WTC11 (cell line): ENCODE data around the gene ZNRF1. TPM values are rescaled to one million over a fixed set of nuclear protein-coding genes. Genes with fewer than 3 reads are reported as not detected.

Source experiments
- ATAC-seq: fragments of 200-7000 bp; cut with Tn5 transposase; 2 replicates; pipeline ENCODE4 v1.10.0; 2021; ENCODE audit warnings: mild to moderate bottlenecking, moderate library complexity
- CTCF ChIA-PET: fragments of 300-600 bp; sonication (Branson Sonifier 250); formaldehyde crosslinking; loops from one replicate; lab custom pipeline; 2021; ENCODE audit warnings: antibody characterized with exemption; lab: Charles Lee
- POLR2A ChIA-PET: fragments of 350-600 bp; sonication (Branson Sonifier 250); formaldehyde crosslinking; loops from one replicate; lab custom pipeline; 2021; ENCODE audit warnings: antibody characterized with exemption; lab: Charles Lee
- DNase-seq: peaks from one replicate; pipeline ENCODE4 v3.0.0; 2021; ENCODE audit warnings: low spot score
- H3K27ac Mint-ChIP-seq: 2 replicates; pipeline ENCODE4 v1.8.0; 2021; ENCODE audit warnings: mixed read lengths
- H3K27me3 Mint-ChIP-seq: 2 replicates; pipeline ENCODE4 v1.8.0; 2021; ENCODE audit warnings: low read depth, mild to moderate bottlenecking, moderate library complexity, mixed read lengths
- H3K36me3 Mint-ChIP-seq: 2 replicates; pipeline ENCODE4 v1.8.0; 2021; ENCODE audit warnings: mixed read lengths
- H3K4me1 Mint-ChIP-seq: 2 replicates; pipeline ENCODE4 v1.8.0; 2022; ENCODE audit warnings: mixed read lengths
- H3K4me3 Mint-ChIP-seq: 2 replicates; pipeline ENCODE4 v1.8.0; 2021; ENCODE audit warnings: mild to moderate bottlenecking, moderate library complexity, mixed read lengths
- H3K9me3 Mint-ChIP-seq: 2 replicates; pipeline ENCODE4 v1.8.0; 2021; ENCODE audit warnings: mixed read lengths
- ATF1 ChIP-seq: sonication (generic); formaldehyde crosslinking; IDR thresholded peaks from 2 replicates; pipeline ENCODE4 v1.8.1; 2023; ENCODE audit warnings: mild to moderate bottlenecking, moderate library complexity, missing genetic modification reagents
- ATF3 ChIP-seq: sonication (generic); formaldehyde crosslinking; conservative IDR thresholded peaks from 2 replicates; pipeline ENCODE4 v1.8.1; 2022; ENCODE audit warnings: mild to moderate bottlenecking, missing genetic modification reagents
- ERG ChIP-seq: fragments of 250-450 bp; sonication (Bioruptor Pico); IDR thresholded peaks from 2 replicates; pipeline ENCODE4 v1.8.0; 2021; ENCODE audit warnings: mild to moderate bottlenecking
- GRHL2 ChIP-seq: fragments of 250-450 bp; sonication (Bioruptor Pico); IDR thresholded peaks from 2 replicates; pipeline ENCODE4 v1.8.0; 2022; ENCODE audit warnings: mild to moderate bottlenecking, moderate library complexity; ENCODE audit not compliant: insufficient replicate concordance, severe bottlenecking
- IRF2 ChIP-seq: sonication (generic); formaldehyde crosslinking; IDR thresholded peaks from 2 replicates; pipeline ENCODE4 v1.8.0; 2022; ENCODE audit warnings: low read depth, missing genetic modification reagents, borderline replicate concordance
- MXD4 ChIP-seq: fragments of 250-450 bp; sonication (Bioruptor Pico); IDR thresholded peaks from 2 replicates; pipeline ENCODE4 v1.8.0; 2021; ENCODE audit warnings: mild to moderate bottlenecking, moderate library complexity, borderline replicate concordance
- NFYB ChIP-seq: sonication (generic); formaldehyde crosslinking; conservative IDR thresholded peaks from 2 replicates; pipeline ENCODE4 v1.8.0; 2022; ENCODE audit warnings: low read depth, missing genetic modification reagents
- TCF7 ChIP-seq: sonication (generic); formaldehyde crosslinking; IDR thresholded peaks from 2 replicates; pipeline ENCODE4 v1.8.0; 2022; ENCODE audit warnings: mild to moderate bottlenecking, low read depth, missing genetic modification reagents, moderate library complexity
- TEAD4 ChIP-seq: sonication (generic); formaldehyde crosslinking; IDR thresholded peaks from 2 replicates; pipeline ENCODE4 v1.8.0; 2022; ENCODE audit warnings: mild to moderate bottlenecking, missing genetic modification reagents
- USF2 ChIP-seq: sonication (generic); formaldehyde crosslinking; IDR thresholded peaks from 2 replicates; pipeline ENCODE4 v1.8.1; 2023; ENCODE audit warnings: mild to moderate bottlenecking, missing genetic modification reagents, moderate library complexity
- ZNF671 ChIP-seq: fragments of 250-450 bp; sonication (Bioruptor Pico); IDR thresholded peaks from 2 replicates; pipeline ENCODE4 v1.8.0; 2021; ENCODE audit warnings: mild to moderate bottlenecking
- total RNA-seq: library from RNA; stranded (reverse); gene quantifications from 3 replicates; pipeline ENCODE4 v1.2.3, GENCODE V29; 2021
- TF ChIP-seq, protein P1 (sequence below): sonication (generic); formaldehyde crosslinking; IDR thresholded peaks from 2 replicates; pipeline ENCODE4 v1.8.1; 2022; ENCODE audit warnings: mild to moderate bottlenecking, moderate library complexity, missing genetic modification reagents
- TF ChIP-seq, protein P2 (sequence below): fragments of 250-450 bp; sonication (Bioruptor Pico); IDR thresholded peaks from 2 replicates; pipeline ENCODE4 v1.9.0; 2021; ENCODE audit warnings: mild to moderate bottlenecking, borderline replicate concordance
- TF ChIP-seq, protein P3 (sequence below): sonication (generic); formaldehyde crosslinking; IDR thresholded peaks from 2 replicates; pipeline ENCODE4 v1.8.1; 2022; ENCODE audit warnings: low read depth, missing genetic modification reagents, borderline replicate concordance

The ZNRF1 gene
- total RNA-seq, 1 experiment from 2014 or later, result 47.6 TPM

GRCh38 chr16:75078886-75079285 is 80.1 kb downstream of the ZNRF1 start (continued):
- TF ChIP-seq, protein P1, sequence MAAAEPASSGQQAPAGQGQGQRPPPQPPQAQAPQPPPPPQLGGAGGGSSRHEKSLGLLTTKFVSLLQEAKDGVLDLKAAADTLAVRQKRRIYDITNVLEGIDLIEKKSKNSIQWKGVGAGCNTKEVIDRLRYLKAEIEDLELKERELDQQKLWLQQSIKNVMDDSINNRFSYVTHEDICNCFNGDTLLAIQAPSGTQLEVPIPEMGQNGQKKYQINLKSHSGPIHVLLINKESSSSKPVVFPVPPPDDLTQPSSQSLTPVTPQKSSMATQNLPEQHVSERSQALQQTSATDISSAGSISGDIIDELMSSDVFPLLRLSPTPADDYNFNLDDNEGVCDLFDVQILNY (CRISPR knock-in tag), result no peak
- TF ChIP-seq IRF2 (CRISPR knock-in tag), result no peak
- TF ChIP-seq USF2 (CRISPR knock-in tag), result no peak
- TF ChIP-seq, protein P2, sequence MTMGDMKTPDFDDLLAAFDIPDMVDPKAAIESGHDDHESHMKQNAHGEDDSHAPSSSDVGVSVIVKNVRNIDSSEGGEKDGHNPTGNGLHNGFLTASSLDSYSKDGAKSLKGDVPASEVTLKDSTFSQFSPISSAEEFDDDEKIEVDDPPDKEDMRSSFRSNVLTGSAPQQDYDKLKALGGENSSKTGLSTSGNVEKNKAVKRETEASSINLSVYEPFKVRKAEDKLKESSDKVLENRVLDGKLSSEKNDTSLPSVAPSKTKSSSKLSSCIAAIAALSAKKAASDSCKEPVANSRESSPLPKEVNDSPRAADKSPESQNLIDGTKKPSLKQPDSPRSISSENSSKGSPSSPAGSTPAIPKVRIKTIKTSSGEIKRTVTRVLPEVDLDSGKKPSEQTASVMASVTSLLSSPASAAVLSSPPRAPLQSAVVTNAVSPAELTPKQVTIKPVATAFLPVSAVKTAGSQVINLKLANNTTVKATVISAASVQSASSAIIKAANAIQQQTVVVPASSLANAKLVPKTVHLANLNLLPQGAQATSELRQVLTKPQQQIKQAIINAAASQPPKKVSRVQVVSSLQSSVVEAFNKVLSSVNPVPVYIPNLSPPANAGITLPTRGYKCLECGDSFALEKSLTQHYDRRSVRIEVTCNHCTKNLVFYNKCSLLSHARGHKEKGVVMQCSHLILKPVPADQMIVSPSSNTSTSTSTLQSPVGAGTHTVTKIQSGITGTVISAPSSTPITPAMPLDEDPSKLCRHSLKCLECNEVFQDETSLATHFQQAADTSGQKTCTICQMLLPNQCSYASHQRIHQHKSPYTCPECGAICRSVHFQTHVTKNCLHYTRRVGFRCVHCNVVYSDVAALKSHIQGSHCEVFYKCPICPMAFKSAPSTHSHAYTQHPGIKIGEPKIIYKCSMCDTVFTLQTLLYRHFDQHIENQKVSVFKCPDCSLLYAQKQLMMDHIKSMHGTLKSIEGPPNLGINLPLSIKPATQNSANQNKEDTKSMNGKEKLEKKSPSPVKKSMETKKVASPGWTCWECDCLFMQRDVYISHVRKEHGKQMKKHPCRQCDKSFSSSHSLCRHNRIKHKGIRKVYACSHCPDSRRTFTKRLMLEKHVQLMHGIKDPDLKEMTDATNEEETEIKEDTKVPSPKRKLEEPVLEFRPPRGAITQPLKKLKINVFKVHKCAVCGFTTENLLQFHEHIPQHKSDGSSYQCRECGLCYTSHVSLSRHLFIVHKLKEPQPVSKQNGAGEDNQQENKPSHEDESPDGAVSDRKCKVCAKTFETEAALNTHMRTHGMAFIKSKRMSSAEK (CRISPR knock-in tag), result no peak
- no peak for TF ChIP-seq TEAD4 (CRISPR knock-in tag)
- TF ChIP-seq, protein P3, sequence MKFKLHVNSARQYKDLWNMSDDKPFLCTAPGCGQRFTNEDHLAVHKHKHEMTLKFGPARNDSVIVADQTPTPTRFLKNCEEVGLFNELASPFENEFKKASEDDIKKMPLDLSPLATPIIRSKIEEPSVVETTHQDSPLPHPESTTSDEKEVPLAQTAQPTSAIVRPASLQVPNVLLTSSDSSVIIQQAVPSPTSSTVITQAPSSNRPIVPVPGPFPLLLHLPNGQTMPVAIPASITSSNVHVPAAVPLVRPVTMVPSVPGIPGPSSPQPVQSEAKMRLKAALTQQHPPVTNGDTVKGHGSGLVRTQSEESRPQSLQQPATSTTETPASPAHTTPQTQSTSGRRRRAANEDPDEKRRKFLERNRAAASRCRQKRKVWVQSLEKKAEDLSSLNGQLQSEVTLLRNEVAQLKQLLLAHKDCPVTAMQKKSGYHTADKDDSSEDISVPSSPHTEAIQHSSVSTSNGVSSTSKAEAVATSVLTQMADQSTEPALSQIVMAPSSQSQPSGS (CRISPR knock-in tag), result no peak
- no peak for TF ChIP-seq GRHL2
- no peak for TF ChIP-seq MXD4 (CRISPR knock-in tag)
- no peak for TF ChIP-seq ZNF671
- no peak for TF ChIP-seq NFYB
- no peak for TF ChIP-seq TCF7 (CRISPR knock-in tag)
- TF ChIP-seq ATF1 (CRISPR knock-in tag), result no peak
- TF ChIP-seq ATF3 (CRISPR knock-in tag), result no peak
- TF ChIP-seq, all 79 proteins: peak for 0

- ATAC-seq, result no peak
- DNase-seq, result no peak
- Mint-ChIP-seq H3K4me3 (no peak overlapping the region), H3K4me1 (peaks cover 21% of the 10 kb centered on the region), H3K9me3 (peaks cover 8% of the 10 kb centered on the region; the same call in 1 of the 2 replicates), H3K36me3 (peaks cover 9% of the 10 kb centered on the region), H3K27me3 (no peaks in the 10 kb centered on the region), H3K27ac (peak overlapping the region; percentile 83; the same call in 1 of the 2 replicates)
- TF ChIP-seq ERG (CRISPR knock-in tag), result no peak
- CTCF ChIA-PET, result interaction anchor here (1.4 to 2.6 kb wide), 2 partner anchors 17 to 32 kb away, joined by 3 to 11 read pairs; no protein-coding TSS in a partner anchor
- POLR2A ChIA-PET, result interaction anchor here (0.5 kb wide), 1 partner anchor 52 kb away, joined by 4 read pairs; no protein-coding TSS in a partner anchor
These were observed 80.6 kb downstream of the ZNRF1 start for GRCh38 chr16:75079346-75079926.
